Measurements from ENCODE around the gene MALL.
"Not testable (repeated sequence)": the region's sequence is repeated elsewhere in the genome, so short reads cannot be mapped to it uniquely, and the experiment has no call there.

MALL gene

DNA sequence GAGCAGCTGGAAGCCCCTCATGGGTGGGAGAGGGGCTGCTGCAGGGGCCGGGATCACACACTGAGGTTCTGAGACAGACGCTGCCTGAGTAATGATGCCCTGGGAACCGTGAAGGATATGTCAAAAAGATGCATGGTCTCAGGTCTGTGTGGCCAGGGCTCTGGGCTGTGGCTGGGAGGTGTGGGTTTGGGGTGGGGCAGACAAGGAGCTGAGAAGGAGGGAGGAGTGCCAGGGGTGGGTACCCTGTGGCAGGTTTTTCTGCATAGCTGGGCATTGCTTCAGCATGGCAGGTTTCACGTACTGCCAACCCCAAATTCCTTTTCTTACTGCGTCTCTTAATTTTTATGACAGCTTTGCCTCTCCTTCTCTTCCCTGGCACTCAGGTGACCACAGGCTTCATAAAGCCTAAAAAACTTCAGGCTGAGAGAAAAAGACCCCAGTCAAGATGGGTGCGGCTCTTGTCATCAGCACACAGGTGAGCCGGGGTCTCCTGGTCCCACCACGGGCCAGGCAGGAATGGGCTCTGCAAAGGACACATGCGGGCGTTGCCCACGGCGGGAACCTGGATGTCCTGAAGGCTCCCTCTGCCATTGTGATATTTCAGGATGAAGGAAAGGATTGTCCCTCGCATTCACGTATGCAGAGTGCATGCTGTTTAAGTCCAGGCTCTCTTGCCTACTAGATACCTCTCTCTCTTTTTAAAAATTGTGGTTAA, 18.0 kb downstream of the MALL start:
- no peak for DNase-seq

DNA sequence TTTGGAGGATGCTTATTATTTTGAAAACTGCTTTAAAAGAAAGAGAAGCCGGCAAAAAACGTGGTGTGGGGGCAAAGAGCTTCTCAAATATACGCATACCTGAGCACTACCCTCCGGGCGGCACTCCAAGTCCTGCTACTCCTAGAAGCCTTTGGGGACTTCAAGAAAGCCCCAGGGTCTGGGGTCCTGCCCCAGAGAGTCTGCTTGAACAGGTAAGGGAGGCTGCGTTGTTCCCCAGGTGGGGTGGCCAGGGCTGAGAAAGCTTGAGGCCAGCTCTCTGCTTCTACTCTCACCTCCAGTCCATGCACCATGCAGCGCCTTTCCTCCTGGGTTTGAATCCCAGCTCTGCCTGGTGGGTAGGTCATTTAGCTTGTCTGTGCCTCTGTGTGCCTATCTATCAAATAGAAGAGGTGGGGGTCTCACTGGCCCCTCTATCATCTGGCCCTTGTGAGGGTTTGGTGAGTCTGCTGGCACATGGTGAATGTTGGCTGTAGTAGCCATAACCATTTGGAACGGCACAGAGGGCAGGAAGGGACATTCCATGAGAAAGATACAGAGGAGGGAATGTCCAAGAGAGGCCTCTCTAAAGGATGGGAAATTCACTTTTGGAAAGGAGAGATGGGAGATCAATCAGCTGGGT, 19.5 kb downstream of the MALL start:
- no peak for DNase-seq

DNA sequence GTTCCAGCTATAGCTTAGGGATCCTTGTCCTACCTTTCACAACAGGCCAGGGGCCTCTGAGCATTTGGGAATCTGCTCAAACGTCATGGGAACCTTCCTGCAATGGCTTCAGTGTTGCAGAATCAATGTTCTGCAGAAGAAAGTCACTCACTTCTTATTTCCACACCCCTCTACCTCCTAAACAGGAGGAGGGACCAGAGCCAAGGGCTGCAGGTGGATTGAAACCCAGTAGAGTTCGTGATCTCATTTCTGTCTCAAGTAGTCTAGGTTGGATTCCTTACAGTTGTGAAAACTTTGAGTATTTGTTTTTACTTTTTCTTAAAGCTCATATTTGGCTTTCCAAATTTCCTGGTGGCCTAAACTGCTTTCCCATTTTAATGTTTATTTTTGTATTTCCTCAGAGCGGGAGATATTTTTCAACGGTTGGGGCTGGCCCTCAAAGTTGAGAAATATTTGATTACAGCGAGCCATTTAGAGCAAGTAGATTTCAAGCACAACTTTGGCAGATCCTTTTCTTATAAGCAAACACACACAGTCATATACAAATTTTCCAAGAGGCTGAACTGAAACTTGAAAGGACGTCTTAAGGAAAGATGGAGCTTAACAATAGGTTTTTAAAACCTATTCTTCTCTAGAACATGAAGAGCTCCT, 20.6 kb downstream of the MALL start:
- not testable (repeated sequence) for DNase-seq

DNA sequence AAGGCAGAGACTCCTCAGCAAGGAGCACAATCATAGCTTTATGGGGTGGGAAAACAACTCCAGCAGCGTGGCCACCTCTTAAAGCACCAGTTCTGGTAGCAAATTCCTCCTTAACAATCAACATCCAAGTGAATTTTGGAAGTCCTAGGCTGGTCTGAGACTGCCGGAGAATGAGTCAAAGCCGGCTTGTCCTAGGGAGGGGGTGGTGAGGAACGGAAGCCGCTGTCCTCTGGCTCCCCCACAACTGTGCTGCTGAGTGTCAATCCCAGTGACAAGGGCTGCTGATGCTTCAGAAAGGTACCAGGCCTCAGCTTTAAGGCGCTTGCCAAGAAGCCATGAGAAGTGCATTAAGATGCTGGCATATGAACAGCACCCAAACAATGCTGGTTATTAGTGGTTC, 21.7 kb downstream of the MALL start:
- not testable (repeated sequence) for DNase-seq

DNA sequence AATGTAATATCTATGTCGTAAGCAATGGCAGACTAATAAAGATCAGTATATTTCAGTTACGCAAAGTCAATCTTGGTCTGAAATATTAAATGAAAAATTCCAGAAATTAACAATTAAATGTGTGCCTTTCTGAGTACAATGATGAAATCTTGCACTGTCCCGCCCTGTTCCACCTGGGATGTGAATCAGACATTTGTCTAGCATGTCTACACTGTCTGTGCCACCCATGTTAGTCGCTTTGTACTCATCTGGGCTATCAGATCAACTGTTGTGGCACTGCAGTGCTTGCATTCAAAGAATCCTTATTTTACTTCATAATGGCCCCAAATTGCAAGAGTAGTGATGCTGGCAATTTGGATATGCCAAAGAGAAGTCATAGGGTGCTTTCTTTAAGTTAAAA, 25.5 kb downstream of the MALL start:
- DNase-seq, result not testable (repeated sequence)

DNA sequence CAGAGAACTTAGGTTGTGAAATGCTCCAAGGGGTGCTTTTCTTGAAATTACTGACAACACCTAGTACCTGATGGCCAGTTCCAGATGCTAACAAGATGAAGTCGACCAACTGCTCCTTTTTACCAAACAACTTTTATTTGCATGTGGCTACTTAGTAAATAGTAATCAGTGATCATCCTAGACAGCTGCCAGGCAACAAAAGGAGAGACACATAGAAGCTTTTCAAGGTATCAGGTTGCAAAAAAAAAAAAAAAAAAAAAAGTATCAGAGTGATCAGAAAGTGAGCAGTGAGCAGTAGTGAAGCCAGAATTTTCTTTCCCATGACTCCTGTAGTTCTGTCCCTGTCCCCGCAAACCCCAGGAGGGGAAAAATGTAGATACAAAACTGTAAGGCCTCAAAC, 31.9 kb downstream of the MALL start:
- not testable (repeated sequence) for DNase-seq

DNA sequence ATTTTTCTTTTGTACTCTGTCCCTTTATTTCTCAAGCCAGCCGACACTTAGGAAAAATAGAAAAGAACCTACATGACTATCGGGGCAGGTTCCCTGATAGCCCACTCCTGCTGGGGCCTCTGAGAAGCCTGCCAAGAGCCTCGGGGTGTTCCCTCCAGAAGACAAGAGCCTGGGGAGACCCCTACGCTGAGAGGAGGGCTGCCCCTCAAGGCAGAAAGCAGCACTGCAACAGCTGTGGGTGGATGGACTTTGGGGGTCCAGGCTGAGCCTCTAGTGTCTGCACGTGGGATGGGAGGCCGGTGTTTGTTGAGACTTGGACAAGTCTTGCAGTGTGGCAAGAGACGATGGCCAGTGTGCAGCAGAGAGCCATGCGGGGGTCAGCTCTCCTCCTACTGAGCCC, 32.5 kb downstream of the MALL start:
- not testable (repeated sequence) for DNase-seq

DNA sequence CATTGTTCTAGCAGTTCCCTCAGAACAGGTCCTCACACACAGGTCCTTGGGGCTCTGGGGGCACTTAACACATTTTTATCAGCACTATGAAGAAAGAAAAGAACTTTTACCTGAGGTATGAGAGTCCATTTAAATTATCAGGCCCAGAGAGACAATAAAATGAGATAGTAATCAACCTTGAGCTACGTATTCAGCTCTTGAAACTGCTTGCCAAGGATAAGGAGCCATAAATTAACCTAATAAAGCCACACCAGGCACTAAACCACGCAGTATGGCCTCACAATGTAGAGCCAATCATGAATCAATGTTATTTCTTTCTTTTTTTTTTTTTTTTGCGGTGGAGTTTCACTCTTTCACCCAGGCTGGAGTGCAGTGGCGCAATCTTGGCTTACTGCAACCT, 37.5 kb downstream of the MALL start:
- DNase-seq, result not testable (repeated sequence)

DNA sequence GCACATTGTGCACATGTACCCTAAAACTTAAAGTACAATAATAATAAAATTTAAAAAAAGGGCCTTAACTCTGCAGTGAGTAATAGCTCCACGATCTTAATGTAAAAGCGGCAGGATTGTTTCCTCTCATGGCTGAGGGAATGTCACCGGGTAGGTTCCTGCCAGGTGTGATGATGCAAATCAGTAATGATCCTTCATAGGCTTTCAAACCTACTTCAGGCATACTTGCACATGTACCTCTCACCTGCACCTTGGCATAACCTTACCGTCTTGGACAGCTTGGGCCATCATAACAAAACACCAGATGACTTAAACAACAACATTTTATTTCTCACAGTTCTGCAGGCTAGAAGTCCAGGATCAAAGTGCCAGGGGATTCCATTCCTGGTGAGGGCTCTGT, 39.7 kb downstream of the MALL start:
- not testable (repeated sequence) for DNase-seq

DNA sequence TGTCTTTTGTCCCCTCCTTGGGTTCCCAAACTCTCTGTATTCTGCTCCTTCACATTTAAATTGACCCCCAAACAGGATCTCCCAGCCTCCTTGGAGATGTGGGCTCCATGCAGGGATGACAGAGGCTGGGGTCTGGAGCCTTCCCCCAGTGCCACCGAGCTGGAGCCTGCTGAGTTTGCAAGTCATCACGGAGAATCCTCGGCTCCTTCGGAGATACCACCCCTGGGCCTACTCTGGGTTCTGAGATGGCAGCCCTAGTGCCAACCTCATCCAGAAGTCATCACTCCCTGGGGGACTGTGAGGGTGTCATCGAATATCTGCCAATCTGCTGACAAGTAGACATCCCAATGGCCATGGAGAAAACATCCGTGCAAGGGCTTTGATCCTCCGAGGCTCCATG, 45.8 kb downstream of the MALL start:
- DNase-seq, result not testable (repeated sequence)

DNA sequence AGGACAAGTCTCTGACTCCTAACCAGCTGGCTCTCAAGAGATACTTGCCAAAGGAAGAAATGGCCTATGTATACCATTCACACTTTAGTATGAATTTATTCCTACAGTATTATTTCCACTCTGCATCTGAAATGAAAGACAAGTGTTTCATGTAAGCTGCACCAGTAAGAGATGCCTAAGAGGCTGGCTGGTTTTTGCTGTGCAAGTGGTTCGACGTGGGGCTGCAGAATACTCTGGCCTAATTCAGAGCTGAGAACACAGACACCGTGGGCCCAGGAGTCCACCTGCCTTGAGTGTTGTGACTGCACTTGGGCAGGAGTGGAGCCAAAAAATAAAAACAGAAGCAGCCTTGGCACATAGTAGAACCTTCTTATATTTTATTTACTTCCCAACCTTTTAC, 47.5 kb downstream of the MALL start:
- DNase-seq, result not testable (repeated sequence)

DNA sequence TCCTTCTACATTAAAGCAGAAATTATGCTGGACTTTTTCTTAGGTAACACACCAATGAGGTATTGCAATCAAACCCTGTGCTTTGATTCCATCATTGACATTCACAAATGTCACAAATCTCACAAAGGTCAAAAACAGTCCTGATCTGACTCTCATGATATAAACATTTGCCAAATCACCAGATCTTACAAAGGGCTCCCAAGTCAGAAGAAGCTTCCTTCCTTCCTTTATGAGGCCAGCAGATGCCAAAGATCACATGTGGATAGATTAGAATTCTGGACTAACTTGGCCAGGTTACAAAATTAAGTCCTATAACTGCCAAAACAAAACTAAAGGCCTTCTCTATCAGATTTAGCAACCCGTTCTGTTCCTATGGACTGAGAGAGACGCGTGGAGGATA, 53.3 kb downstream of the MALL start:
- DNase-seq, result not testable (repeated sequence)

DNA sequence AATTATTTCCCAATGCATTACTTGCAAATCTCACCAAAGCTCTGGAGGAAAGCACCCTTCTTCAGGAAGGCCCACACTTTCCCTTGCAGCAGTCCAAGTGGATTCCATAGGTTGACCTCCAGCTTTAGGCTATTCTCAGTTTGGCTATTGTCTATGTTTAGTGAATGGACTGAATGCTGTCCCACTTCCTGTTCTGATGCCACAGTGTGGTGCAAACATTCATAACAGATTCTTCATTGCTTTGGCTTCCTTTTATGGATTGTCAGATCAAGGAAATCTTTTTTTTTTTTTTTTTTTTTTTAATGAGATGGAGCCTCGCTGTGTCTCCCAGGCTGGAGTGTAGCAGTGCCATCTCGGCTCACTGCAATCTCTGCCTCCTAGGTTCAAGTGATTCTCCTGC, 55.1 kb downstream of the MALL start:
- DNase-seq, result not testable (repeated sequence)

DNA sequence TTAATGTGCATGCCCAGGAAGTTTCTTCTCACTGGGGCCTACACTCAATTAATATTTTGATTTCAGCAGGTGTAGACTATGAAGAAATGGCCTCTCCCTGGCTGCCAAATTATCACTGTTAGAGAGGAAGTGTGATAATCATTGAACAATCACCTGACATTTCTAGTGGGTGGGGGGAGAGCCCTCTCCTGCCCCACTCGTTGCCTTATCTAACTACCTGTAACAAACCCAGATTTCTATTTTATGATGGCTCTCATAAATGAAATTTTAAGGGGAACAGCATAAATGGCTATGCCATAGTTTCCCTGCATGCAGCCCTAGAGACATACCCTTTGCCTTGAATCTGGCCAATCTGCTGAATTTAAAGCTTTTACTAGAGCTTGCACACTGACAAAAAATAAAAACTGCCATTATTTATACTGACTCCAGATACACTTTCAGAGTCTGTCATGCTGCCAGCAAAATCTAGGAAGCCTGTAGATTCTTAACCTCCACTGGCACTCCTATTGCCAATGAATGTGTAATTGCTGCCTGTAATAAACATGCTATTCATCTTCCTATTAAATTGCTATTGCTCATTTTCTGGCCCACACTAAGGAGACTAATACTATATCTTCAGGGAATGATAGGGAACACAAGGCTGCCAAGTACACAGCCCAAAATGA, 55.8 kb downstream of the MALL start:
- not testable (repeated sequence) for DNase-seq

DNA sequence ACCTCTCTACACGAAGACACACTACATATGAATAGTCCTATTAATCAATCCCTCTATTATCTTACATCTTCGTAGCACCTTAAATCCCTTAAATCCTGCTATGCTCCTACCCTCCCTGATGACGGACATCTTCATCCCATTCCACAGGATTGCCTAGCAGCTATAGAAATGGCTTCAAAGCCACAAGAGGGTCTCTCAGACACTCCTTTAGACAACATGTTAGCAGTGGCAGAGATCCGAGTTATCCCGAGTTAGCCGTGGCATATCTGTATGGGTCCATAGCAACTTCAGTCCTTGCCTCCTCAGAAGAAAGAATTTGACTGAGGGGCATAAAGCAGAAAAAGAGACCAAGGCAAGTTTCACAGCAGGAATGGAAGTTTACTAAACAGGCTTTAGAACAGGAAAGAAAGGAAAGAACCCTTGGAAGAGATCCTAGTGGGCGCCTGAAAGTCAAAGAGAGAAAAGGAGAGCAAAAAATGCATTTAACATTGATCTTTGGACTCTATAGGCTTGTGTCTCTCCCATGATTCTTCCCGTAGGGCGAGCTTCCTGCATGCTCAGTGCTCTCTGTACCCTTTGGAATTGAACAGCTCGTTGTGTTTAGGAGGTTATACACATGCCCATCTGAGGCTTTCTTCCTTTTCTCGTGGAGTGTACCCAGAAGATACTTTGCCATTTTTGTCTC, 56.5 kb downstream of the MALL start:
- not testable (repeated sequence) for DNase-seq

DNA sequence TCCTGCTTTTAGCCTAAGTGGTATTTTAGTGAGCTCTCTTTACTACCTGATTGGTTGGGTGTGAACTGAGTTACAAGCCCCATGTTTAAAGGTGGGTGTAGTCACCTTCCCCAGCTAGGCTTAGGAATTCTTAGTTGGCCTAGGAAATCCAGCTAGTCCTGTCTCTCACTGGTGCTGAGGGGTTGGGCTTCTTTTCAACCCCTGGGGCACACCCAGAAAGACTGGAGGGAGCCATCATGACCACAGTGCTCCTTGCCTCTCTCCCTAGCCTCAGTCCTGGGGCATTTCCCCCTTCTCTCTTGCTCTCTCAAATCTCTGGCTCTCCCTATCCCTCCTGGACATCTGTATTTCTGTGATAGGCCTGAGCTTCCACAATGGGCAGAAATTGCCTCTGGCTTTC, 57.6 kb downstream of the MALL start:
- DNase-seq, result not testable (repeated sequence)

DNA sequence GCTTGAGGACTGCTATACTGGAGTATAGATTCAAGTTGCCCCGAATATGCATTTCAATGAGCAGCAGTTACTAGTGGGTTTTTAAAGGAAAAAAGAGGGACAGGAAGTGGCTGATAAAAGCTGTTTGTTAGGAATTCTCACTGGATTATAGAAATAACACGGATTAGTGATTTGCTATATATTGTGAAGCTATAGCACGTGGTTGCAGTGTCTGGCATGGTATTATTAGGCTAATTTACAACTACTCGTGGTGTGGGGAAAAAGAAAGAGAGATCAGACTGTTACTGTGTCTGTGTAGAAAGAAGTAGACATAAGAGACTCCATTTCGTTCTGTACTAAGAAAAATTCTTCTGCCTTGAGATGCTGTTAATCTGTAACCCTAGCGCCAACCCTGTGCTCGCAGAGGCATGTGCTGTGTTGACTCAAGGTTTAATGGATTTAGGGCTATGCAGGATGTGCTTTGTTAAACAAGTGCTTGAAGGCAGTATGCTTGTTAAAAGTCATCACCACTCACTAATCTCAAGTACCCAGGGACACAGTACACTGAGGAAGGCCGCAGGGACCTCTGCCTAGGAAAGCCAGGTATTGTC, 59.7 kb downstream of the MALL start:
- DNase-seq, result not testable (repeated sequence)

DNA sequence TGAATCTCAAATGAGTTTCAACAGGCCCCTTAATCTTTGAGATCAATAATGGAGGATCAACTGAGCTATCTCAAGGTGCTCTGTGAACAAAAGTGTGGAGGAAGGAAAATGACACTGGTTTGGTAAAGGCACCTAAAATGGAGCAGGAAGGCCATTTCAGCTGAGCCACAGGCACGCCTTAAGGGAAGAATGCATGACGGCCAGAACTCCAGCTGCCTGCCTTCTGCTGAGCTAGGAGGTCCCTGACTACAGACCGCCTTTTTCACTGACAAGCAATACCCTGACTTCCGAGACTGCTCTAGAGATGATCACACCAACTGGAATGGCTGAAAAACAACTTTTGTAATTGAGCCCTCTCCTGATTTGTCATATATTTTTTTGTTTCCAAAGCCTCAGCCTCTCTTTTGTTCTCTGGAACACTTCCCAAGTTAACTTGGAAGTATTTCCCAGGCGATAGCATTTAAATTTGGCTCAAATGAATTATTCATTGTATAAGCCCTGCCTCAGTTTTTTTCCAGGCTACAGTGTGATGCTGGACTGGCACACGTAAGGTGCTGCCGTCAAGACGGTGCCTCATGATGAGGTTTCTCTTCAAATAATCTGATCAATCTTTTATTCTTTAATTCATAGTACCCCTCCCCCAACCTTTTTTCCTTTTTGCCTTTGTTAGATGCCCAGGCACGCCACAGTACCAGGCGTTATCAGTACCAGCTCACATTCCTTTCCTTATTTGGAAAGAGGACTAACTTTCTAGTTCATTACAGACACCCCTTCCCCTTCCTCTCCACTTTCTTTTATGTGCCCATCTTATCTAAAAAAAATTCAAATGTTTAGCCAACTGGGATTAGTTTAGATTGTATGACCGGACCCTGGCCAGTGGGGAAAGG, 60.9 kb downstream of the MALL start:
- not testable (repeated sequence) for DNase-seq

DNA sequence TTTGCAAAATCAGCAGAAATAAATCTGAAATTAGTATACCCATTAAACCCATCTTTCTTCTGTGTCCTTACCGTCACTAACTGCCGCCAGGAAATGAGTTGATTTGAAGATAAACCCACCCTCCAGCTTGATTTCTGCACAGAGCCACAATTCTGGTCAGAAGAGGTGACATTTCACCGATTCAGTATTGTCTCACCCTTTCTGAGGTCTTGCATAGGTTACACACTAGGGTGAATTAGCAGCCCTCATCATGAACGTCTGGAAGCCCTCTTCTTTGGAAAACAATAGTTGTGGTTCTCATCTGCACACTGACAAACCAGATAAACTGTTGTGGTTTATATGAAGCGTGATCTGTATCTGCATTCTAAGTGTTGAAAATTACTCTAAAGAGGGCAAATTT, 61.9 kb downstream of the MALL start:
- DNase-seq, result not testable (repeated sequence)

DNA sequence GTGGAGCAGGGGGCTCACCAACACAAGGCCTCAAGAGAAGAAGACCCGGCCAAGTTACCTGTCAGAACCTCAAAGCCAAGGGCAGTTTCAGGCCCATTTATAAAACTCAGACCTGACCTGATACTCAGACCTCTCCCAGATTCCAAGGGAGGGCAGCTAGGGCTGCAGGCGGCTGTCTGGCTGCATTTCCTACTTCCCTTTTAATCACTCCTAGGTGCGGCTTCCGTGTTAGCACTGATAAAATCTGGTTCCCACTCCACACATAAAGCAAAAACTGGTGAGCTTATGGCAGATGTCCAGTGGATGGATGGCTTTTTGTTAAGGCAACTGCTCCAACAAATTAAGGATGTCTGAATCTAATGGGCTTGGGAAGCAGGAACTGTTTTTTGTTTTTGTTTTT, 63.5 kb downstream of the MALL start:
- not testable (repeated sequence) for DNase-seq

DNA sequence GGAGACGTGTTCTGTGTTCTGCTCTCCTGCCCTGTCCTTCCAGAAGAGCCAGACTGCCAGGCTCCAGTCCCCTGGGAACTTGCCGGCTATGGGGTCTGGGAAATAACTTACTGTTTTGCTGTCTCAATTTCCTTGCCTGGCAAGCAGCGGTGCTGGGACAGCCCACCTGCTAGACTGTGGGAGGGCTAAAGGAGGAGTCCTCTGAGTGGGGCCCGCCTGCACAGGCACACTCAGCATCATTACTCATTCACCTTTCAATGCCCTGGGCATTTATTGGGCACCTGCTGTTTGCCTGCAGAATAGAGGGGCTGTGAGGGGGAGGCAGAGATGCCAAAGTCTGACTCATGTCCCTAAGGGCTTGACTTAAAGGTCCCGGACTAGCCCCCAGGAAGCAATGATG, 65.4 kb downstream of the MALL start:
- DNase-seq, result not testable (repeated sequence)
